SJCRH30 (cell line): Measurements from ENCODE around the gene MYCBPAP. TPM values are rescaled to one million over a fixed set of nuclear protein-coding genes. Genes with fewer than 3 reads are reported as not detected.

Source experiments
- DNase-seq, 2 experiments: peaks; one replicate each; pipeline ENCODE4 v3.0.0-alpha.2; 2015 to 2020
- H3K27ac ChIP-seq: fragments of 250-450 bp; sonication (Bioruptor Pico); 2 replicates; pipeline ENCODE4 v1.5.1; 2020; ENCODE audit warnings: mild to moderate bottlenecking, moderate library complexity
- H3K27me3 ChIP-seq: fragments of 250-450 bp; sonication (Bioruptor Pico); 2 replicates; pipeline ENCODE4 v1.5.1; 2020; ENCODE audit warnings: mild to moderate bottlenecking, moderate library complexity
- H3K36me3 ChIP-seq: fragments of 250-450 bp; sonication (Bioruptor Pico); 2 replicates; pipeline ENCODE4 v1.5.1; 2020; ENCODE audit warnings: mild to moderate bottlenecking, moderate library complexity
- H3K4me1 ChIP-seq: fragments of 250-450 bp; sonication (Bioruptor Pico); 2 replicates; pipeline ENCODE4 v1.5.1; 2020; ENCODE audit warnings: mild to moderate bottlenecking, moderate library complexity
- H3K4me3 ChIP-seq: fragments of 250-450 bp; sonication (Bioruptor Pico); 2 replicates; pipeline ENCODE4 v1.5.1; 2020; ENCODE audit warnings: mild to moderate bottlenecking, moderate library complexity
- H3K9me3 ChIP-seq: fragments of 250-450 bp; sonication (Bioruptor Pico); replicated peaks from 2 replicates; pipeline ENCODE4 v1.5.1; 2020; ENCODE audit warnings: mild to moderate bottlenecking, moderate library complexity
- total RNA-seq: library from RNA; depleted of rRNA; stranded (reverse); fragments of >200 nt; shearing (Covaris generic); gene quantifications from 2 replicates; pipeline ENCODE4 v1.2.3, GENCODE V29; 2014

The MYCBPAP gene
- total RNA-seq, 1 experiment from 2014 or later, result not detected

DNA sequence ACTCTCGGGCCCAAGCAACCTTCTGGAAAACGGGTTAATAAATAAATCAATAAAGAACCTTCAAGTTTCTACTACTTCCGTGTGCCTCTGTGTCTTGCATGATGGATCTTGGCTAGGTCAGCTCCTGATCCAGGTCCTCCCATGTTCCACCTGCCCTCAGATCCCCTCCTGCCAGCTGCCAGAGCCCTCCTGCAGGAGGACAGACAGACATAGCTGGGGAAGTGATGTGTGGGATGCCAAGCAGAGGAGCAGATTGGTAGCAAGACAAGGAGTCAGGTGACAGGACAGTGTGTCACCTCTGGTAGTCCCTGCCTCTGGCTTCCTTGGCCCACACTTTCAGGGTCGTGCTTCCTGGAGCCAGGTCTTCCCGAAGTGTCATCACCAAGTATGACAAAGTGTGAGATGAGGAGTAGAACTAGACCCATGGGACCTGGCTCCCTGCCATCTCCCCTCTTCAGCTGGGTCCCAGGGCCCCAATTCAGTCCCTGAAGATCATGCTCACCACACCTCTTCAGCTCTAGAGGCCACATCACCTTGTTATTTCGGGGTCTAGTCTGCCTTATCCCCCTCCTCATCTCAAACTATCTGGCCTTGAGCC, 23.3 kb downstream of the MYCBPAP start:
- no peak overlapping the region for H3K27ac ChIP-seq
- H3K4me3 ChIP-seq, result no peak overlapping the region
- H3K36me3 ChIP-seq, result no peaks in the 10 kb centered on the region
- DNase-seq, result no peak
- H3K27me3 ChIP-seq, result peaks cover 11% of the 10 kb centered on the region; the same call in 1 of the 2 replicates
- no peaks in the 10 kb centered on the region for H3K4me1 ChIP-seq
- H3K9me3 ChIP-seq, result no peaks in the 10 kb centered on the region

DNA sequence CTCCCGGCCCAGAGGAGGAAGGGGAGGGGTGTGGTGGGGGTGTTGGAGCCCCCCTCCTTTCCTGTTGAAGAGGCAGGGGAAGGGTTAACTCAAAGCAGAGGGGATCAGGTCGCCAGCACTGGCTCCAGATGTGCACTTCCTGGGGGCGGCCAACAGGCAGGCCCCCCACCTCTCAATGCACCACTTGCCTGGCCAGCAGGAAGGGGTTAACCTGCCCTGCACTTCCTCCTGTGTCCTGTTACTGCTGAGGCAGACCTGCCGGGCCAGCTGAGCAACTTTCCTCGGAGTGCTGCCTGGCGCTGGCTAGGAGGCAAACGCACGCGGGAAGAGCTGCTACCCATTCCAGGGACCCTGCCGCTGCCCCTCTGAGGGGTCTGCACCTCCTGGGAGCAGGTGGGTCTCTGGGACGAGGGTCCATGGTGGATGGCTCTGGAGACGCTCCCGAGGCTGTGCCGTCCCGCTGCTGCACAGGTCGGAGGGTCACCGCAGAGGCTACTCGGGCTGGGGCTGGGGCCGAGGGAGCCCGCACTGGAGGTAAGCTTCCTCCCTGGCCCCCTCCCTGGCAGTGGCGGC, 24.3 kb downstream of the MYCBPAP start, which contains the start of gene EPN3:
Gene EPN3 (plus strand): TSS at position 284 of the 573 bp plus-strand sequence. CDS start 3,822 bp downstream, outside the sequence.
- Histone ChIP-seq H3K4me3 (no peak within 1 kb of the TSS), H3K27ac (no peak within 1 kb of the TSS), H3K36me3 (no peaks in the 10 kb centered on the region), H3K4me1 (no peaks in the 10 kb centered on the region), H3K27me3 (peaks cover 11% of the 10 kb centered on the region; the same call in 1 of the 2 replicates), H3K9me3 (no peaks in the 10 kb centered on the region)
- DNase-seq, result no peak

DNA sequence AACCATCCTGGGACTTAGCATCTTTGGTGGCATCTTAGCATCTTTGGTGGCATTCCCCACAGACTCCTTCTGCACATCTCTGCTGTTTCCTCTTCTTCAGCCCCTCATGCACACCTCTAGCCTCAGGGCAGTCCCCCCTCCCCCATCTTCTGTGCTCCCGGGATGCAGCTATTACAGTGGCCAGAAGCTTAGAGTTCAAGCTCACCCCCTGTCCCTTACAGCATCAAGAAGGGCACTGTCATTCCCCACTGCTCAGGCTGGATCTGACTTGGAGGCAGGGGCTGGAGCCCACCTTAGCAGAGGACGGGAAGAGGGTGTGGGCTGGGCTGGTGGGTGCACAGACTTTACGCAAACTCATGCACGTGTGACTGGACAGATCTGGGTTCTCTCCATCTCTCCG, 24.9 kb downstream of the MYCBPAP start:
- Histone ChIP-seq H3K27me3 (peaks cover 11% of the 10 kb centered on the region; the same call in 1 of the 2 replicates), H3K9me3 (no peaks in the 10 kb centered on the region)

DNA sequence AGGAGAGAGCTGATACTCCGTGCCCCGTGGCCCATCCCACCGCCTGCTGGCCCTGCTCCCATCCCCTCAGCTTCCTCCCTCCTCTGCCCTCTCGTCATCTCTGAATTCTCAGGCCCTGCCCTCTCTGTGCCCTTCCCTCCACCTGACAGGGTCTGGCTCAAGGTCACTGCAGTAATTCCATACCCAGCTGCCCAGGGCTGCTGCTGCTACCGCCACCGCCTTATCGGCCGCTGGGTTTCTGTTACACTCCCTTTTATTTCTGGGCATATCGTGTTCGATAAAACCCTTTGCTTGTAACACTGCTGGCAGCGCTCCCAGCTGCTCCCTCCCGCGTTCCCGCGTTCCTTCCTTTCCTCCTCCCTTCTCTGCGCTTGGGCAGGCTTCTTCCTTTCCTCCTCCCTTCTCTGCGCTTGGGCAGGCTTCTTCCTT, 25.5 kb downstream of the MYCBPAP start:
- no peaks in the 10 kb centered on the region for H3K36me3 ChIP-seq
- no peak overlapping the region for H3K27ac ChIP-seq
- peak in 1 of 2 experiments; percentile 33 for DNase-seq
- H3K27me3 ChIP-seq, result peaks cover 11% of the 10 kb centered on the region; the same call in 1 of the 2 replicates
- no peaks in the 10 kb centered on the region for H3K4me1 ChIP-seq
- H3K4me3 ChIP-seq, result no peak overlapping the region
- H3K9me3 ChIP-seq, result no peaks in the 10 kb centered on the region

More for the DNA sequence above, 24.9 kb downstream of the MYCBPAP start:
- Histone ChIP-seq H3K4me3 (no peak overlapping the region), H3K27ac (no peak overlapping the region), H3K36me3 (no peaks in the 10 kb centered on the region), H3K4me1 (no peaks in the 10 kb centered on the region)
- DNase-seq, result no peak

DNA sequence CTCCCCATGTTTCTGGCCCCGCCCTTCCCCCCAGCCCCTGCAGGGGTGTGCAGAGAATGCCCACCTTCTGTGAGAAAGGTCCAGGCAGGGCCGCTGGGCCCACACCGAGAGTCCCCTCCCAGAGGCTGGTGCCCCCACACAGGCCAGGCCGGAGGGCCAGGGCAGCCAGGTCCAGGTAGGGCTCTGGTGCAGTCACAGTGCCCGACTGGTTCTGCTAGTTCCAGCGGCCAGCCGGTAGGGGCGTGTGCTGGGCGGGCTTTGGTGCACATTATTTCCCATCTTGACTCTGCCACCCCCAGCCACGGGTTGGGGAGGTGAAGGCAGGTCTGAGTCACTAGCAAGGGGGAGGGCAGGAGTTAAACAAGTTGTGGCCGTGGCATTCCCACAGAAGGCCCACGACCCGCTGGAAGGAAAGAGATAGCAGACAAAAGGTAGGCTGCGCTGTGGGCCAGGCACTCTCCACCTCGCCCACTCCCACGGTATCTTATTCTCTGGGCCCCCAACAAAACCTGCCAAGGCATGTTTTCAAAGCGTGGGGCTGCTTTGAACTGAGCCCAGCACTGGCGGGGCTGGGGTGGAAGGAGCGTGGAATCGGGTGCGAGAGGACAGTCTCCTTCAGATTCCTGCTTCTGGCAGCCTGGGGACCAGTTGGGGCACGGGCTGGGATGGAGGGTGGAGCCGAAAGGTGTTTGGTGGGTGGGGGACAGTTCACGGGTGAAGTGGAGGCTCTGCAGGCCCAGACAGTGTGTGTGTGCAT, 26.2 kb downstream of the MYCBPAP start:
- Histone ChIP-seq H3K27ac (no peak overlapping the region), H3K9me3 (no peaks in the 10 kb centered on the region)

DNA sequence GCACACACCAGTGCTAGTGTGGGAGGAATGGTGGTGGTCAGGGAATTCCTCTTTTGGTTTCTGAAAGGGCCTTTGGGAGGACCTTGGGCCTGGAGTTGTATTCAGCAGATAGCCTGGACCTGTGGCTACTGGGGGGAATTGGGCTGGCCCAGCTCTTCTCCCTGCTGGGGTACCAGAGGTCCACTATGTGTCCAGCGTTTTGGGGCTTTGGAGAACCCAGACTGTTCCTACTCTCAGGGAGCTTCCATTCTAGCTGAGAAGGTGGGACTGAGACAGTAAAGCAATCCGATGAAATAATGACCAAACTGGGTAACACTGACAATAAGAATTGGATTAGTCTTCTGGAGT, 26.7 kb downstream of the MYCBPAP start:
- H3K4me1 ChIP-seq, result no peaks in the 10 kb centered on the region
- no peak for DNase-seq

More for the DNA sequence above, 26.2 kb downstream of the MYCBPAP start:
- H3K4me3 ChIP-seq, result no peak overlapping the region
- peaks cover 11% of the 10 kb centered on the region; the same call in 1 of the 2 replicates for H3K27me3 ChIP-seq
- no peaks in the 10 kb centered on the region for H3K4me1 ChIP-seq
- DNase-seq, result no peak
- H3K36me3 ChIP-seq, result no peaks in the 10 kb centered on the region

DNA sequence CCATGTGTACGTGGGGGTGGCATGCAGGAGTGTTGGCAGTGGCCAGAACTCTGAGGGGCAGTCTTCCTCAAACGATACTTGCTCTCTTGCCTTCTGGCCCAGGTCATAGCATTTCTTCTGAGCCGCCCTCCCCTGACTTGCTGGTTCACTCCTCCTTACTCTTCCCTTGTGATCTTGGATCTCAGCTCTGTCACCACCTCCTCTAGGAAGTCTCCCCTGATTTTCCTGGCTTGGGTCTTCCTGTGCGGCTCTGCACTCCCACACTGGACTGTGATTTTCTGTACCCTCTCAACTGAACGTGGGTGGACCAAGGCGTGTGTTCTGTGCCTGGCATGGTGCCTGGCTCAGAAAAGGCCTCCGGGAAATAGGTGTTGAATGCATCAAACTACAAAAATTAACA, 27.2 kb downstream of the MYCBPAP start:
- DNase-seq, result no peak
- H3K9me3 ChIP-seq, result no peaks in the 10 kb centered on the region

More for the DNA sequence above, 26.7 kb downstream of the MYCBPAP start:
- Histone ChIP-seq H3K27ac (no peak overlapping the region), H3K4me3 (no peak overlapping the region), H3K27me3 (peaks cover 11% of the 10 kb centered on the region; the same call in 1 of the 2 replicates), H3K36me3 (no peaks in the 10 kb centered on the region), H3K9me3 (no peaks in the 10 kb centered on the region)

DNA sequence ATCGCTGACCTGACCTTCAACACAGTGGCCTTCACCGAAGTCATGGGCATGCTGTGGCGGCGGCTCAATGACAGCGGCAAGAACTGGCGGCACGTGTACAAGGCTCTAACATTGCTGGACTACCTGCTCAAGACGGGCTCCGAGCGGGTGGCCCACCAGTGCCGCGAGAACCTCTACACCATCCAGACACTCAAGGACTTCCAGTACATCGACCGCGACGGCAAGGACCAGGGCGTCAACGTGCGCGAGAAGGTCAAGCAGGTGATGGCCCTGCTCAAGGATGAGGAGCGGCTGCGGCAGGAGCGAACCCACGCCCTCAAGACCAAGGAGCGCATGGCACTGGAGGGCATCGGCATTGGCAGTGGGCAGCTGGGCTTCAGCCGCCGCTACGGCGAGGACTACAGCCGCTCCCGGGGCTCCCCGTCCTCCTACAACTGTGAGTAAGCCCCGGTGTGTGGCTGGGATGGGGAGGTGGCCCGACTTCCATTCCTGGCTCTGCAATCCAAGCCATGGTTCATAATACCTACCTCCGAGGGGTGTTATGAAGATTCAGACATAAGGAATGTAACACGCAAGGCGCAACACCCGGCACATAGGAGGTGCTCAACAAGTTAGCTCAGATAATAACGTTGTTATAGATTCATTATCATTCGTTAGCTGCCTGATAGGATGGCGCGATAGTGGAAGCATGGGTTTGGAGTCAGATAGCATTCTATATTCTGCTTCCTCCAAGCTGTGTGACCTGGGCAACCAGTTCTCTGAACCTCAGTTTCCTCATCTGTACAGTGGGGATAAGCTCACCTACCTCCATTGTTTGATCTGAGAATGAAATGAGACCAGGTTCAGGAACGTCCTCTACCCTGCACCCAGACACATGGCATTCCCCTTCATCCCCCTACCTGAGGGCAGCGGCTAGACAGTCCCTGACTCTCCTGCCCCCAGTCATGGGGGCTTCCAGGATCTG, 28.7 kb downstream of the MYCBPAP start:
- DNase-seq, result no peak

More for the DNA sequence above, 27.2 kb downstream of the MYCBPAP start:
- Histone ChIP-seq H3K4me3 (no peak overlapping the region), H3K27me3 (peaks cover 11% of the 10 kb centered on the region; the same call in 1 of the 2 replicates), H3K4me1 (no peaks in the 10 kb centered on the region), H3K36me3 (no peaks in the 10 kb centered on the region), H3K27ac (no peak overlapping the region)

DNA sequence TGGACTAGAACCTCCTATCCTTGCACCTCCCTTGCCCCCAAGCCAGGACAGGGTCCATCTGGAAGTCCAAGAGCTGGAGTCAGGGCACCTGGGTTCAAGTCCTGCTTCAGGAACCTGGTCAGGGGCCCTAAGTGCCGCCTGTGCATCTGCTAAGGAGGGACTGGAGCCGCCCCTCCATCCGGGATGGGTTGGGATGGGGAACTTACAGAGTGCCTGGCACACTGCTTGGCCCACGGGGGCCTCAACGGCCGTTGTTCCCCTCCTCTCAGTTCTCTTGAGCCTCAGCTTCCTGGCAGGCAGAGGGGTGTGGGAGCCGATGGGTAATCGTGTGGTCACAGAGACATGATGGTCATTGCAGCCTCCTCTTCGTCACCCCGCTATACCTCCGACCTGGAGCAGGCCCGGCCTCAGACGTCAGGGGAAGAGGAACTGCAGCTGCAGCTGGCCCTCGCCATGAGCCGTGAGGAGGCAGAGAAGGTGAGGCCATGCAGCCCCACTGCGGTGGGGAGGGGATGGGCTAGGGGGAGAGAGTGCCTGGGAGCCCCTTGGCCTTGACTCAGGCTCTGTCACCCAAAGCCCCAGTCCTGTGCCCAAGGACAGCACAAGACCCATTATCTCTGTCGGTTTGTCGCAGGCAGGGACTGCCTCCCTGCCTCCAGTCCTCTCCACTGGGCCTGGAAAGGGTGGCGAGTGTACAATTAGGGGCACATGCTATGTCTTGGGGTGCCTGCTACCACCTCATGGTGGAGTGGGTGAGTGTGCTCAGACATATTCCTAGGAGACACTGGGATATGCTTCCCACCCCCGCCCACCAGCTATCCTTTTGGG, 29.7 kb downstream of the MYCBPAP start:
- Histone ChIP-seq H3K4me3 (no peak overlapping the region), H3K9me3 (no peaks in the 10 kb centered on the region), H3K4me1 (peaks cover 5% of the 10 kb centered on the region; the same call in 1 of the 2 replicates), H3K36me3 (no peaks in the 10 kb centered on the region), H3K27me3 (no peaks in the 10 kb centered on the region; the same call in 1 of the 2 replicates), H3K27ac (no peak overlapping the region)
- no peak for DNase-seq

More for the DNA sequence above, 28.7 kb downstream of the MYCBPAP start:
- H3K36me3 ChIP-seq, result no peaks in the 10 kb centered on the region
- no peak overlapping the region for H3K4me3 ChIP-seq
- H3K9me3 ChIP-seq, result no peaks in the 10 kb centered on the region
- H3K27me3 ChIP-seq, result peaks cover 5% of the 10 kb centered on the region; the same call in 1 of the 2 replicates
- H3K4me1 ChIP-seq, result no peaks in the 10 kb centered on the region
- H3K27ac ChIP-seq, result no peak overlapping the region

DNA sequence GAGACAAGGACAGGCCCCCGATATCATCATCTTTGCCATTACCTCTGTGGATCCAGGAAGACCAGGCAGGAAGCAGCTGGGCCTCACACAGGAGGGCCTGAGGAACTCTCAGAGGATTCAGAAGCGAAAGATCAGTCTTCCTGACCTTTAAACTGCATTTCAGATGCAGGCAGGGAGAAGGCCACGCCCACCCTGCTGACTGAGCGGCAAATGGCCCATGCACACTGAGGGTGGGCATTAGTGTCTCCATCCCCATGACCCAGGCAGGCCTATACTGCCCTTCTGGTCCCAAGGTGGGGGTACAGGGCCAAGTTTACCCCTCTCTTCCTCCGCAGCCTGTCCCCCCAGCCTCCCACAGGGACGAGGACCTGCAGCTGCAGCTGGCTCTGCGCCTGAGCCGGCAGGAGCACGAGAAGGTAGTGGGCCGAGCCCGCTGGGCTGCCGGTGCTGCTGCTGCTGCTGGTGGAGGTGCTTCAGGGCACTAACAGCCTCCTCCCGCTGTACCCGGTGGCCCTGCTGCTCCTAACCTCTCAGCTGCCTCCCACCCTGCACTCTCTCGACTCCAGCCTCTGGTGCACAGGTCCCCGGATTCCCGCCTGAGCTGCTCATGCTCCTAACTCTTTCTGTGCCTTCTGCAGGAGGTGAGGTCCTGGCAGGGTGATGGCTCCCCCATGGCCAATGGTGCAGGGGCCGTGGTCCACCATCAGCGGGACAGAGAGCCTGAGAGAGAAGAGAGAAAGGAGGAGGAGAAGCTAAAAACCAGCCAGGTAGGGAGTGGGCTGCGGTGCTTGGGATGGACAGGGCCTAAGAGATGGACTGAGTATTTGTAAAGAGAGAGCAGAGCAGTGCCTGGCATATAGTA, 30.5 kb downstream of the MYCBPAP start:
- peaks cover 6% of the 10 kb centered on the region; the same call in 1 of the 2 replicates for H3K4me1 ChIP-seq

DNA sequence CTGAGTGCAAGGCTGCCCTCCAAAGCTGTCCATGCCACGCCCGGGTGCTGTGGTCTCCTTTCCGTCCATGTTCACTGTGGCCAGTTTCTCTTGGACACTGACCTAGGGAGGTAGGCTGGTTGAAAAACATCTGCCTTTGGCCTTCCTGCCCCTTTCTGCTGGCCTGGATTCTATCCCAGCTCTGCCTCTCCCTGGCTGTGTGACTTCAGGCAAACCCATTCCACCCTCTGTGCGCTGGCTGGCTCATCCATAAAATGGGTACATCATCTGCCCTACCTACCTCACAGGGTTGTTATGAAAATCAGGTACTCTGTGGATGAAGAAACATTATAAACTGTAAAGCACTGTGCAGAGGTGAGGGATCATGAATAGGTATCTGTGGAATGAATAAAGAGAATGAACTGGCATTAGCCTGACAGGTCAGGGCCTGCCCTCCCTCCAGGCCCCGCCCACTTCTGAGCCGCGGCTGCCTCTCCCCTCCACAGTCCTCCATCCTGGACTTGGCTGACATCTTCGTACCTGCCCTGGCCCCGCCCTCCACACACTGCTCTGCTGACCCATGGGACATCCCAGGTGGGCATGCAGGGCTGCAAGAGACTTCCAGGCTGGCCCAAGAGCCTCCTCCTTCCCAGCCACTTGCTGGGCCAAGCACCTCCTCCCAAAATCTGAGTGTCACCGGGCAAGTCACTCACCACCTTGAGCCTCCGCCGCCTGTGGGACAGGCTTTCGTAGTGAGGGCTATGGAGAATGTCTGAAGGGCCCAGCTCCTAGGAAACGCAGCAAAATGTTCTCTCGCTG, 31.7 kb downstream of the MYCBPAP start:
- DNase-seq, result no peak
- H3K9me3 ChIP-seq, result no peaks in the 10 kb centered on the region
- H3K4me1 ChIP-seq, result peaks cover 6% of the 10 kb centered on the region; the same call in 1 of the 2 replicates
- no peak overlapping the region for H3K27ac ChIP-seq
- no peaks in the 10 kb centered on the region; the same call in 1 of the 2 replicates for H3K27me3 ChIP-seq
- no peak overlapping the region for H3K4me3 ChIP-seq
- H3K36me3 ChIP-seq, result no peaks in the 10 kb centered on the region

More for the DNA sequence above, 30.5 kb downstream of the MYCBPAP start:
- H3K36me3 ChIP-seq, result no peaks in the 10 kb centered on the region
- no peak overlapping the region for H3K4me3 ChIP-seq
- no peaks in the 10 kb centered on the region for H3K9me3 ChIP-seq
- no peak overlapping the region for H3K27ac ChIP-seq
- no peaks in the 10 kb centered on the region; the same call in 1 of the 2 replicates for H3K27me3 ChIP-seq
- DNase-seq, result no peak
